Heart left ventricle (tissue), 13 donors: ENCODE data around the gene CANT1.

Source experiments
- POLR2A ChIP-seq, 2 donors: fragments of 450-650 bp; IDR thresholded peaks; one replicate each; pipeline ENCODE4 v1.6.1; 2017; ENCODE audit warnings: antibody characterized with exemption in 2 of 2, mild to moderate bottlenecking in 2 of 2, moderate library complexity in 2 of 2
- TF ChIP-seq, protein P1 (sequence below), 12 donors: fragments of 200-600 bp; sonication (generic) in 4 of 12; IDR thresholded peaks; one replicate each; pipeline versions ENCODE4 v1.5.0 to v1.8.0; 2018 to 2022; ENCODE audit warnings: antibody characterized with exemption in 12 of 12, mild to moderate bottlenecking in 5 of 12
- donor health status: ischemic (EF 13 %, LVEDD 7.1; RV severe dilation, severe dysfunction).
- donor health status: DM: no; HTN: yes; CAD: no.
- donor health status: DM: no; HTN: no; CAD: no.
- donor health status: ischemic (EF 25% LVEDD 6.9; RV normal size, moderate dysfunction).
- donor health status: ischemic (EF 25% LVEDD 5.7; RV mildly dilated, moderate dysfunction).
- donor health status: ischemic (EF 35%, LVEDD 5.7; RV mildly dilated, moderate dysfunction).
- donor health status: nonischemic (EF 11% LVEDD 7.7; RV severe dilation, severe dysfunction).
- donor health status: DM: yes; HTN: yes; CAD: no.
- donor health status: PGD.
- donor health status: ischemic (EF 29% LVEDD 5.4; RV normal size, mild dysfunction).
- donor health status: nonischemic (EF 23%, LVEDD 6.1; RV moderate dilation, normal function).

DNA sequence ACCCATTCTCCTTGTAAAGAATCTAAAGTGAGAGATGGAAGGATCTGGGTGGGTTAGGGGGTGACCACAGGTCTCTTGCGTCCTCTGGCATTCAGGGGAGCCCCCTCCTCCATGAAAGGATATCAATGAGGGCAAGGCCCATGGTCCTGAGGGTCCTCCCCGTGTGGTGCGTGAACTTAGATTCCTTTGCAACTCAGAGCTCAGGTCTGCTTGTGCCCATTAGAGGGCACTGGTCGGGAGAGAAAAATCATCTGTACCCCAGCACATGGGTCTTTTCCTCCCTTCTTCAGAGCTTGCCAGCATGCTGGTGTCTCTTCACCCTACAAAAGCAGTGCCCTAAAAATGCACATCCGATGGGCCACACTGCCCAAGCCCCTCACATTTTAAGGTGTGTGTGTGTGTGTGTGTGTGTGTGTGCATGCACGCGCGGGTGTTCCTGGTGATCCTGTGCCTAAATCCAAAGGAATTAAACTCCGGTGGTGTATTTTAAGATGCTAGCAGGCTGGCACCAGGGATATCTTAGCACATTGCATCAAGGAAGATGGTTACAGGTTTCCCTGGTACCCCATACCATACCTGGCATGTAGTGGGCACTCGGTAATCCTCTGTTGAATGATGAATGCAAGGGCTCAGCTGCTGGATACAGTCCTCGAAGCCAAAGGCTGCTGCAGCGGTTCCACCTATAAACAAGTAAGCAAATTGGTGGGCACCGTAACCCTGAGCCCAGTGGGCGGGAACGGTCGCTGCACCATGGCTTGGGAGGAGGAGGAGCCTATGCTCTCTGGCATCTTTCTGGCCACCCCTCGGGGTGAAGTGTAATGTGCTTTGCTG is 19.1 kb upstream of the CANT1 start:
- TF ChIP-seq, protein P1, sequence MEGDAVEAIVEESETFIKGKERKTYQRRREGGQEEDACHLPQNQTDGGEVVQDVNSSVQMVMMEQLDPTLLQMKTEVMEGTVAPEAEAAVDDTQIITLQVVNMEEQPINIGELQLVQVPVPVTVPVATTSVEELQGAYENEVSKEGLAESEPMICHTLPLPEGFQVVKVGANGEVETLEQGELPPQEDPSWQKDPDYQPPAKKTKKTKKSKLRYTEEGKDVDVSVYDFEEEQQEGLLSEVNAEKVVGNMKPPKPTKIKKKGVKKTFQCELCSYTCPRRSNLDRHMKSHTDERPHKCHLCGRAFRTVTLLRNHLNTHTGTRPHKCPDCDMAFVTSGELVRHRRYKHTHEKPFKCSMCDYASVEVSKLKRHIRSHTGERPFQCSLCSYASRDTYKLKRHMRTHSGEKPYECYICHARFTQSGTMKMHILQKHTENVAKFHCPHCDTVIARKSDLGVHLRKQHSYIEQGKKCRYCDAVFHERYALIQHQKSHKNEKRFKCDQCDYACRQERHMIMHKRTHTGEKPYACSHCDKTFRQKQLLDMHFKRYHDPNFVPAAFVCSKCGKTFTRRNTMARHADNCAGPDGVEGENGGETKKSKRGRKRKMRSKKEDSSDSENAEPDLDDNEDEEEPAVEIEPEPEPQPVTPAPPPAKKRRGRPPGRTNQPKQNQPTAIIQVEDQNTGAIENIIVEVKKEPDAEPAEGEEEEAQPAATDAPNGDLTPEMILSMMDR (IDR thresholded peaks at IDR 0.05): peak in 4 of 12 donors; percentile 11 to 27 (median 21)
- TF ChIP-seq POLR2A (IDR thresholded peaks at IDR 0.05): no peak
